ENCODE measurements around the gene CHIC1. TPM values are rescaled to one million over a fixed set of nuclear protein-coding genes. Genes with fewer than 3 reads are reported as not detected.
"Not testable (repeated sequence)": the region's sequence is repeated elsewhere in the genome, so short reads cannot be mapped to it uniquely, and the experiment has no call there.

Gene CHIC1
- total and polyA plus RNA-seq, 12 donors: 4.5 to 34.5 (median 15.2) TPM

GRCh38 chrX:73681408-73681807, 118.4 kb downstream of the CHIC1 start:
- Histone ChIP-seq H3K27me3 (peaks cover 3% of the 10 kb centered on the region), H3K36me3 (replicated peaks in 1 of 2) (no peaks in the 10 kb centered on the region), H3K4me1 (replicated peaks in 1 of 2) (no peaks in the 10 kb centered on the region), H3K9me3 (replicated peaks in 1 of 3) (no peaks in the 10 kb centered on the region), H3K27ac (no peak overlapping the region), H3K4me3 (no peak overlapping the region)
- intact Hi-C loops (cut with DNase I): no loop called here
- TF ChIP-seq POLR2A (IDR thresholded peaks at IDR 0.05): no peak
- no peak for TF ChIP-seq CTCF (IDR thresholded peaks at IDR 0.05)
- no peak for DNase-seq

GRCh38 chrX:73683236-73683859, 120.4 kb downstream of the CHIC1 start:
- WGBS, 4 donors: 72 to 95% (median 83%) methylated on average over 3 of the region's 3 CpGs
- Histone ChIP-seq H3K27me3 (peaks cover 3% of the 10 kb centered on the region), H3K27ac (no peak overlapping the region), H3K4me1 (replicated peaks in 1 of 2) (no peaks in the 10 kb centered on the region), H3K9me3 (replicated peaks in 1 of 3) (no peaks in the 10 kb centered on the region), H3K36me3 (replicated peaks in 1 of 2) (no peaks in the 10 kb centered on the region), H3K4me3 (no peak overlapping the region)
- DNase-seq: no peak
- no peak for TF ChIP-seq CTCF (IDR thresholded peaks at IDR 0.05)
- TF ChIP-seq POLR2A (IDR thresholded peaks at IDR 0.05): no peak
- intact Hi-C loops (cut with DNase I): no loop called here

GRCh38 chrX:73707014-73707413, 144.0 kb downstream of the CHIC1 start:
- H3K27me3 ChIP-seq; H3K4me1 ChIP-seq (replicated peaks in 1 of 2); intact Hi-C loops (cut with DNase I); H3K9me3 ChIP-seq (replicated peaks in 1 of 3); H3K27ac ChIP-seq; DNase-seq; H3K4me3 ChIP-seq; H3K36me3 ChIP-seq (replicated peaks in 1 of 2): not testable (repeated sequence)
- 69 to 100% (median 95%) methylated on average over 1 of the region's 1 CpG for WGBS, 4 donors

- no peaks in the 10 kb centered on the region for H3K4me1 ChIP-seq (replicated peaks in 1 of 2)
- DNase-seq: no peak
- H3K4me3 ChIP-seq: no peak overlapping the region
- intact Hi-C loops (cut with DNase I): no loop called here
- H3K9me3 ChIP-seq (replicated peaks in 1 of 3): no peaks in the 10 kb centered on the region
- no peaks in the 10 kb centered on the region for H3K36me3 ChIP-seq (replicated peaks in 1 of 2)
- H3K27ac ChIP-seq: no peak overlapping the region
- no peak for TF ChIP-seq CTCF (IDR thresholded peaks at IDR 0.05)
- no peak for TF ChIP-seq POLR2A (IDR thresholded peaks at IDR 0.05)
- WGBS, 4 donors: 13 to 61% (median 49%) methylated on average over 1 to 2 of the region's 2 CpGs
- H3K27me3 ChIP-seq: peaks cover 3% of the 10 kb centered on the region
Measured at GRCh38 chrX:73728602-73729001, 165.6 kb downstream of the CHIC1 start.

Other genes with a start within 250 kb of the CHIC1 start
- gene CDX4, start 116.1 kb upstream of the CHIC1 start, total RNA-seq: not detected
- gene CDX4, start 116.1 kb upstream of the CHIC1 start, polyA plus RNA-seq: not detected

All from adrenal gland (tissue), 12 donors.